Caki2 (cell line): ENCODE measurements around the gene IFT20. TPM values are rescaled to one million over a fixed set of nuclear protein-coding genes. Genes with fewer than 3 reads are reported as not detected.
A peak's percentile ranks its signal among the peaks of the same experiment; 100 is the strongest.

Experiments
- DNase-seq: peaks from one replicate; pipeline ENCODE4 v3.0.0-alpha.2; 2015; ENCODE audit warnings: low read depth
- in situ Hi-C: cut with HindIII; loops from 2 replicates; pipeline ENCODE4 v1.10.0; 2016; ENCODE audit warnings: low sequenced_read_pairs, low pct_unique_long_range_greater_than_20kb, mixed read lengths
- total RNA-seq: library from RNA; depleted of rRNA; stranded (reverse); fragments of >200 nt; shearing (Covaris generic); gene quantifications from 2 replicates; pipeline ENCODE4 v1.2.3, GENCODE V29; 2014; ENCODE audit warnings: low replicate concordance

Gene IFT20
- total RNA-seq, 1 experiment from 2014 or later = 35.8 TPM

DNA sequence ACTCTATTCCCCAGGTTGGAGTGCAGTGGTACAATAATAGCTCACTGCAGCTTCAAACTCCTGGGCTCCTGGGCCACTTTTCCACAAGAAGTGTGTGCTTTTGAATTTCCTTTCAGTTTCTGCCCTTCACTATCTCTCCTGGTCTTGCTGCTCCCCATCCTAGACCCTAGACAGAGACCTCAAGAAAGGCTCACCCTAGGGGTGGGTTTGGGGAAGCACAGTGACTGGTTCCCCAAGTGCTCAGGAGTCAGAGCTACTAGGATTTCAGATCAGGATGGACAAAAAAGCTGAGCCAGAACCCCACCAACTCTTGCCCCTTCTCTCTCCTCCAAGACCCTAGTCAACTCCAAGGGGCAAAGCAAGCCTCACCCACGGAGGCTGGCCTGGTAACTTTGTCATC is 31.3 kb upstream of the IFT20 start:
- in situ Hi-C loops = no loop called here
- DNase-seq = no peak

DNA sequence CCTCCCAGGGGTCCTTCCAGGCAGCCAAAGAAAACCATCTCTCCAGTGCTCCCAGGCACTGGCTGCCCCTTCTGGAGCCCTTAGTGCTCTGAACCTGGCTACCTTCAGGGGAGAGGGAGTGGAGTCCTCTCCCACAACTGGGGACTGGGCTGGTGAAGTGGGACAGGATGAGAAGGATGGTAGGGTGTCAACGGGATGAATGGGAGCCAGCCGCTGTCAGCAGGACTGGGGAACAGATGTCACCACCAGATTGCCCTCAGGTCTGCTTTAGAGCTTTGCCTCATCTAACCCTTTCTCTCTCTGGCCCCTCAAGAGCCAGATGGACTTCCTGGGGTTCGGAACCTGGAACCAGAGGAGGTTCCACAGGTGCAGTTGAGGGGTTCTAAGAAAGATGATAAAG is 30.2 kb upstream of the IFT20 start:
- DNase-seq = no peak
- in situ Hi-C loops = no loop called here

- in situ Hi-C loops = no loop called here
- no peak for DNase-seq
These were observed 29.5 kb upstream of the IFT20 start, which contains the start of gene SEBOX for GRCh38 chr17:28364665-28365363. Gene SEBOX (minus strand): TSS chr17:28365199. CDS start chr17:28365151, 48 bp downstream.

DNA sequence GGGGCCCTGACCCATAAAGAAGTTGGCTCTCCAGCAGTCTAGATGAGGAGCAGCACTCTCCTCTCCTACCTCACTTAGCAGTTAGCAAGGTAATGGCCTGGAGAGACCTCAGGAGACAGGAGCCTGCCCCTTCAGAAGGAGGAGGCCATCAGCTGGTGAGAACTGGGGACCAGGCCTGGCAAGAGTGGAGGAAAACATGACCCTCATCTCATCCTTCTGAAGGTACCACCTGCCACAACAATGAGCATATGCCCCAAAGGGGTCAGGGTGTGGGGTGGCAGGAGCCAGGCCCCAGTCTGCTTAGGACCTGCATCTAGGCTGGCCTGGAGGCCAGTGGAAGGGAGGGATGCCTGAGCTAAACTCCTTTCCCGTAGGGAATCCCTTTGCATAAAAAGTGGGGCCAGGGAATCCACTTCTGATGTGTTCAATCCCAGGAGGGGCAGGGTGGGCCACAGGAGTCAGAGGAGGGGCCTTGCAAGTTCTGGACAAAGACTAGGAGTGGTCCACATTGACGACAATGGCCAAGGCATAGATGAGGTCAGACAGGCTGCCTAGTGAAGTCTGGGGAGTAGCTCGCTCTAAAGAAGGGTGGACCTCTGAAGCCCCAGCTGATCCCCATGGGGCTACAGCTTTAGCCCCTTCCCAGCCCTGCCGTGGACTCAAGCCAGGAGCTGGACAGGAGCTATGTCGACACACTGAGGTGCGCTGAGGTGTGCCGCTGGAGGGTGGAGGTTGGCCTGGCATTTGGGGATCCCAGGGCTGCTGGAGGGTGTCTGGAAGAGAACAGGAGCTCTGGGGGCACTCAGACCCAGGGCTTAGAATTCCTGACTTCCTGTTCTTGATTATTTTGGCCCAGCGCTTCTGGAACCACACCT is 28.7 kb upstream of the IFT20 start:
- DNase-seq = no peak
- in situ Hi-C loops = no loop called here

DNA sequence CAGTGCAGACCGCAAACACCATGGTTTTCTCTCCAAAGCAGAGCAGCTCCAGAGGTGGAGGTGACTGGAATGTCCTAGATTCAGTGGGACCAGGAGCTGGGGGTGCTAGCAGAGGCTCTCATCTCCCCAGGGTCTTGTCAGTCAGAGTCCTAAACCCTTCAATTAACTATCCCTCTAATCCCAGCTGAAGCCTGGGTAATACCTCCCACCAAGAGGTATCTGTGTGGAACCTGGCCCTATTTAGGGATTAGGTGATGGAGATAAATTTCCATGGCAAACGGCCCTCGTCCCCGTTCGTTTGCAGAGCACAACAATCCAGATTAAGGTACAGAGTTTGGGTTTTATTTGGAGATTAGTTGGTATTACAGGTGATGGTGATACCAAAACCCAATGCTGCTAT is 27.9 kb upstream of the IFT20 start:
- DNase-seq = no peak

DNA sequence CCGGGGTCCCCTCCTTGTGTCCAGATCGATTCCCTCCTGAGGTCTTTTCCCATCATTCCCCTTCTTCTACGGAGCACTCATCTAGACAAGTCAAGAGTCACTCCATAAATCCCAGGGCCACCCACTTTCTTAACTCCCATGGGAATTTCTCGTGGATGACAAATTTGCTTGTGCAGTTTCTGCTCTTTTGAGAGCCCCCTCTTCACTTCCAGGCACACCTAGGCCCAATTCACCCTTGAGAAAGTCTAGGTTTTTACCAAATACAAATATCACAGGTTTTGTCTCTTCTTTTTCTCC is 22.6 kb upstream of the IFT20 start:
- DNase-seq = no peak
- in situ Hi-C loops = no loop called here

More for the DNA sequence above, 27.9 kb upstream of the IFT20 start:
- in situ Hi-C loops = no loop called here

- in situ Hi-C loops = no loop called here
- peak; percentile 89 for DNase-seq
These were observed 22.0 kb upstream of the IFT20 start, which contains the start of gene POLDIP2 for GRCh38 chr17:28357061-28357900. Gene POLDIP2 (minus strand): TSS chr17:28357527. CDS start chr17:28357448, 79 bp downstream.

DNA sequence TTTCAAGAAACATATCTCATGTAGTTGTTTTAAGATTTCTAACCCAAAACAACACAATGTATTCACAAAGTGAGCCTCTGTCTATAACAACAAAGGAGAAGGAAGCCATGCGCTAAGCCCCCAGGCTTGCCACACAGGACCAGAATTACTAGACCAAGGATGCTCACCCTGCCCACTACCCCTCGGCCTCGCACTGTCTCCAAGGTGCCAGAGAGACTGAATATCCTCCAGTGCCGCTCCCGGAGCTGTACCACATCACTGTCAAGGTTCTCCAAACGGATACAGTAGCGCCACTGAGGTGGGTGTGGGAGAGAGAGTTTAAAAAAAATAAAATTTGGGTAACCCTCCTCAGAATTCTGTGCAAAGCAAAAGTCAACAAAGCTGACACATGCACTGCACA is 15.0 kb upstream of the IFT20 start:
- in situ Hi-C loops = no loop called here
- DNase-seq = no peak

- in situ Hi-C loops = no loop called here
- no peak for DNase-seq
These were observed 13.7 kb upstream of the IFT20 start for GRCh38 chr17:28348979-28349378.

- in situ Hi-C loops = no loop called here
- DNase-seq = peak; percentile 71
These were observed 12.1 kb upstream of the IFT20 start for GRCh38 chr17:28347261-28347891.

- in situ Hi-C loops = no loop called here
- no peak for DNase-seq
These were observed 11.5 kb upstream of the IFT20 start for GRCh38 chr17:28346746-28347246.

DNA sequence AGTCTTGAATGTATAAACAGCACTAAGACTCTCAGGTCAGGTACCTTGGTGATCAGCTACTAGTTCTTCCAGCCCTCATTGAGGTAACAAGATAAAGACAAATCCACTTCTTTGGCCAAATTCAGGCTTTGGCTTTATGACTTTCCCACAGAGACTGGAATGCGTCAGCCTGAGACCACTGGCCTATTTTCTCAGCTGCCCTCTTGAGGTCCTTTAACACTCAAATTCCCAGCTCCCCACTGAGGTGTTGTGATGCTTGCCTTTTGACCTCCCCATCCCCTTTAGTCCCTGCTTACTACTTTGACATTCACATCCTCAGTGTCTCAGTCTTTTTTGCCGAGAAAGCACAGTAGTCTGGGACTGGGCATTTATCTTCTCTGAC is 10.9 kb upstream of the IFT20 start:
- in situ Hi-C loops = no loop called here
- no peak for DNase-seq

DNA sequence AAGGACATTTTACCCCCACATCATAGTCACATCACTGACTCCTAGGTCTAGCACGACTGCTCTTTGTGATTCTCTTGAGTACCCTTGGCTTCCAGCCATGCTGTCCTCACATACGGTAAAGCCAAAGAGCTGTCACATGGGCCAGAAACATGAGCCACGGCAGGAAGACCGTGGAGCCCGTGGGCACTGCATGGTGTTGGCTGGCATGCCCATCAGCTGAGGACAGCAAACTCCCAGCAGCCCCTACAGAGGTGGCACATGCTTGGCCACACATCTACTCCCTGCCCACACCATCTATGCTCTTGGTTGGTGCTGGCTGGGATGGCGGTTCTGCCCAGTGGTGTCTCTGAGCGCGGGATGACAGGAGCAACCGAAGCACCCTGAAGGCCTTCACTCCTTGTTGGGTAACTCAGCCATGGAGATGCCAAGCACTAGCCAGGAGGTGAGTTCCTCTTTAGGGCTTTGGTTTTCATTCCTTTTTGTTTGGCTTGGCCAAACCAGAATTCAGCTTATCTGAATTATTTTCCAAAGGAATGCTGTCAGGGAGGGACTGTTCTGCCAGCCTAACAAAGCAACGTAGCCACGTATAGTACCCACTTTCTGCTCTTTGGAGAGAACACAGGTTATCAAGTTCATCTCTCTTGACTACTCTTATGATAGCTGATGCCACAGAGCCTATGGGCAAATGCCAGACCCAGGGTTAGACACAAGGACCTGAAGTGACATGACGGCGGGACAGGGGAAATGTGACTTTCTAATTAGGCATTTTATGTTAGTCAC is 10.3 kb upstream of the IFT20 start:
- DNase-seq = peak; percentile 18
- in situ Hi-C loops = no loop called here

DNA sequence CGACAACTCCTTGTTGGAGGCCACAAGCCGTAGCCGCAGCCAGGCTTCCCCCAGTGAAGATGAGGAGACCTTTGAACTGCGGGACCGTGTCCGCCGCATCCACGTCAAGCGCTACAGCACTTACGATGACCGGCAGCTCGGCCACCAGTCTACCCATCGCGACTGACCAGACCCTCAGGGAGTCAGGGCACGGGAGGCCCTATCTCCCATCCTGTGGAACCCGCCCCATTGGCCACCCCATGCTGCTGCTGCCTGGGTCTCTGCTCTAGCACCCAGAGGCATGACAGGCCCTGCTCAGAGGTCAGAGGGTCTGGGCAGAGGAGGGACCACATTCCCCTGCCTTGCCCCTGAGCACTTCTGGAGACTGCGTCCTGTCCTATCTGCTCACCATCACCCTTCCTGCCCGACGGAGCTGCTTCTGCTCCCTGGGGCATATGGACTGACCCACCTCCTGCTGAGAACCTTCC is 9.2 kb upstream of the IFT20 start:
- in situ Hi-C loops = no loop called here
- no peak for DNase-seq

DNA sequence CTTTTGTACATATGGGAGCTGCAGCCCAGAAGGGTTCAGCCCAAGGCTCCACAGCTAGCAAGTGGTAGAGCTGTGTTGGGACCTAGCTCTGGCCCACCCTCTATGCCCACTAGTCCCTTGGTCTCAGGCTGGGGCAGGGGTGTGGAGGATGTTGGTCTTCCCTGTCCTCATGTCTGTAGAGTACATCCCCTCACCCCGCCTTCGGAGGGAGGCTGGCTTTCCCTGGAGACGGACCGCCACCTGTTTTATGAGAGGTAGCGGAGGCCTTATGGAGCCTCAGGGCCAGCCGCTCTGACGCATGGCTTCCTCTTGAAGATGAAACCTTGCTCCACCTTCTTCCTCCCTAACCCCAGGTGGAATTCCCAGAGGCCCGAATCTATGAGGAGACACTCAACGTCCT is 8.7 kb upstream of the IFT20 start:
- in situ Hi-C loops = no loop called here

DNA sequence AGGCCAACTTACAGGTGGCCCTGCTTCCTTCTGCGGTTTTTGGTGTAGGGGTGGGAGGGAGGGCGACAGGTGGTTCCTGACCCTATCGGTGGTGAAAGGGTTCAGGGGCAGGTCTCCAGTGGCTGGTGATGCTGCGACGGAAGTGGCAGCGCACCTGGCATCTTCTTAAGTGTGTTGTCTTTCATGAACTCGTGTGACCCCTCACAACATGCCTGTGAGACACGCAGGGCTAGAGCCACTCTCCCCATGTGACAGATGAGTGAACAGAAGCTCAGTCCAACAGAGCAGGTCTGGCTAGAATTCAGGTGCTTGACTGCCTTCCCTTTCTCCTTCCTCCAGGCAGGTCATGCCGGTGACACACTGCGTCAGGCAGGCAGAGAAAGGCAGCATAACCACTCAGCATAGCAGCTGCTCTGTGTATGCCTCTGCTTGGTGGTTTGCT is 8.2 kb upstream of the IFT20 start:
- in situ Hi-C loops = no loop called here
- DNase-seq = no peak

More for the DNA sequence above, 8.7 kb upstream of the IFT20 start:
- no peak for DNase-seq

- no peak for DNase-seq
- in situ Hi-C loops = no loop called here
These were observed 7.0 kb upstream of the IFT20 start for GRCh38 chr17:28342313-28342712.
